HUDEP-2 (cell line): ENCODE measurements around the gene ZNF525.
"Not testable (repeated sequence)": the region's sequence is repeated elsewhere in the genome, so short reads cannot be mapped to it uniquely, and the experiment has no call there.

Experiments used
- DNase-seq, 76 experiments: peaks; one replicate each; lab custom pipeline; 2025; ENCODE audit not compliant: unreplicated experiment in 76 of 76; lab: John Stamatoyannopoulos, UW

The ZNF525 gene

GRCh38 chr19:53365134-53365898, at the start of gene ZNF525:
ZNF525 (plus strand) TSS chr19:53365705; CDS start chr19:53372282, 6,577 bp downstream.
- DNase-seq: peak in 74 of 76 experiments; percentile 14 to 94 (median 80)

- no peak for DNase-seq
Observed at GRCh38 chr19:53328967-53329366, 36.5 kb upstream of the ZNF525 start.

- DNase-seq: no peak
Observed at GRCh38 chr19:53332484-53332883, 33.0 kb upstream of the ZNF525 start.

GRCh38 chr19:53333066-53333462, 32.4 kb upstream of the ZNF525 start:
- peak in 5 of 76 experiments; percentile 2 to 37 (median 17) for DNase-seq

- peak in 75 of 76 experiments; percentile 31 to 98 (median 90) for DNase-seq
Observed at GRCh38 chr19:53333463-53334449, 31.7 kb upstream of the ZNF525 start, which contains the start of gene ZNF845. ZNF845 (plus strand) TSS chr19:53333749; CDS start chr19:53341308, 7,559 bp downstream.

- DNase-seq: not testable (repeated sequence)
Observed at GRCh38 chr19:53344403-53344802, 21.1 kb upstream of the ZNF525 start.

GRCh38 chr19:53355739-53356138, 9.8 kb upstream of the ZNF525 start:
- no peak for DNase-seq

GRCh38 chr19:53357821-53358581, 7.5 kb upstream of the ZNF525 start:
- peak in 1 of 76 experiments; percentile 2 for DNase-seq

- not testable (repeated sequence) for DNase-seq
Observed at GRCh38 chr19:53360056-53360455, 5.4 kb upstream of the ZNF525 start.

GRCh38 chr19:53365899-53366493, 491 bp downstream of the ZNF525 start:
- peak in 23 of 76 experiments; percentile 17 to 53 (median 37) for DNase-seq

GRCh38 chr19:53372196-53372595, 6.7 kb downstream of the ZNF525 start:
- DNase-seq: no peak

GRCh38 chr19:53374288-53374687, 8.8 kb downstream of the ZNF525 start:
- DNase-seq: no peak

GRCh38 chr19:53374743-53375142, 9.2 kb downstream of the ZNF525 start:
- DNase-seq: no peak

- DNase-seq: no peak
Observed at GRCh38 chr19:53381376-53381775, 15.9 kb downstream of the ZNF525 start.

- DNase-seq: no peak
Observed at GRCh38 chr19:53388168-53388567, 22.7 kb downstream of the ZNF525 start.

GRCh38 chr19:53388904-53389303, 23.4 kb downstream of the ZNF525 start:
- DNase-seq: no peak

GRCh38 chr19:53389571-53389970, 24.1 kb downstream of the ZNF525 start:
- DNase-seq: no peak

- DNase-seq: no peak
Observed at GRCh38 chr19:53389978-53390377, 24.5 kb downstream of the ZNF525 start.

- DNase-seq: no peak
Observed at GRCh38 chr19:53394522-53394973, 29.0 kb downstream of the ZNF525 start.
